Spleen (tissue), 11 donors: ENCODE data around the gene GAS2. TPM values are rescaled to one million over a fixed set of nuclear protein-coding genes. Genes with fewer than 3 reads are reported as not detected.

ENCODE experiments used
- DNase-seq: peaks from one replicate; pipeline ENCODE4 v3.0.0-alpha.2; 2020
- H3K27ac ChIP-seq, 8 donors: fragments of 200-600 bp; sonication (generic) in 7 of 8; 1 replicate in 4 of 8; 2 replicates in 4 of 8; pipeline versions ENCODE4 v1.5.0 to v1.8.0; 2016 to 2021; ENCODE audit warnings: inconsistent platforms in 4 of 8, mild to moderate bottlenecking in 4 of 8, moderate library complexity in 1 of 8
- H3K27me3 ChIP-seq, 7 donors: fragments of 200-600 bp; sonication (generic) in 6 of 7; replicated peaks in 1 of 7; 1 replicate in 4 of 7; 2 replicates in 3 of 7; pipeline versions ENCODE4 v1.5.0 to v1.8.0; 2016 to 2021; ENCODE audit warnings: inconsistent platforms in 3 of 7, mild to moderate bottlenecking in 1 of 7
- H3K36me3 ChIP-seq, 6 donors: fragments of 200-600 bp; sonication (generic) in 5 of 6; 1 replicate in 4 of 6; 2 replicates in 2 of 6; pipeline versions ENCODE4 v1.5.0 to v1.8.0; 2016 to 2021; ENCODE audit warnings: inconsistent platforms in 2 of 6
- H3K4me1 ChIP-seq, 6 donors: fragments of 200-600 bp; sonication (generic) in 5 of 6; 1 replicate in 3 of 6; 2 replicates in 3 of 6; pipeline versions ENCODE4 v1.5.0 to v1.8.0; 2016 to 2021; ENCODE audit warnings: inconsistent platforms in 3 of 6
- H3K4me3 ChIP-seq, 8 donors: fragments of 200-600 bp; sonication (generic) in 7 of 8; 1 replicate in 4 of 8; 2 replicates in 4 of 8; pipeline versions ENCODE4 v1.5.0 to v1.8.0; 2016 to 2021; ENCODE audit warnings: inconsistent platforms in 4 of 8, mild to moderate bottlenecking in 4 of 8, moderate library complexity in 2 of 8
- H3K9me3 ChIP-seq, 8 donors: fragments of 200-600 bp; sonication (generic) in 7 of 8; 1 replicate in 4 of 8; 2 replicates in 4 of 8; pipeline versions ENCODE4 v1.5.0 to v1.8.0; 2016 to 2021; ENCODE audit warnings: inconsistent platforms in 4 of 8
- POLR2A ChIP-seq, 3 donors: fragments of 450-650 bp; IDR thresholded peaks; one replicate each; pipeline ENCODE4 v1.5.1; 2017; ENCODE audit warnings: antibody characterized with exemption in 3 of 3, mild to moderate bottlenecking in 1 of 3
- POLR2AphosphoS5 ChIP-seq, 3 donors: sonication (generic); formaldehyde crosslinking; IDR thresholded peaks; one replicate each; pipeline ENCODE4 v1.5.1; 2017; ENCODE audit warnings: antibody characterized with exemption in 3 of 3
- WGBS, 5 donors: extraction: QIAGEN DNeasy Blood & Tissue Kit in 3 of 5; methylation state at CpG; one replicate each; pipeline versions ENCODE4 v1.1.5 to v1.1.7; 2013 to 2018; 5-methylcytosine and 5-hydroxymethylcytosine counted together
- intact Hi-C: fragments of 100-400 bp; cut with DNase I; formaldehyde crosslinking; loops from one replicate; pipeline ENCODE4 v1.15.0; 2023; ENCODE audit warnings: low total_unique reads
- polyA plus RNA-seq, 3 donors: library from polyadenylated mRNA; stranded (reverse); fragments of 200-250 nt; gene quantifications; one replicate each; pipeline ENCODE4 v1.2.1, GENCODE V29; 2013
- total RNA-seq, 7 donors: library from RNA; depleted of rRNA in 3 of 7; stranded (reverse); fragments of >200 nt in 3 of 7; fragmentation: NEBNext Ultra II Directional in 4 of 7; extraction: Animal tissue kit (Norgen Biotek cat#: 25700) in 4 of 7; gene quantifications; one replicate each; pipeline versions ENCODE4 v1.1.0 to v1.2.1, GENCODE V29; 2016 to 2021
- TF ChIP-seq, protein P1 (sequence below), 11 experiments: fragments of 200-600 bp in 7 of 11; fragments of 450-650 bp in 4 of 11; sonication (generic) in 4 of 11; IDR thresholded peaks in 8 of 11; conservative IDR thresholded peaks in 3 of 11; 1 replicate in 7 of 11; 2 replicates in 4 of 11; pipeline versions ENCODE4 v1.4.0 to v1.8.0; 2016 to 2021; ENCODE audit warnings: antibody characterized with exemption in 11 of 11, inconsistent platforms in 4 of 11, mild to moderate bottlenecking in 1 of 11
- donor health status: healthy with polysubstance abuse.
- donor health status: DM: no; HTN: no; CAD: no; lungs with moderate emphysema.
- donor health status: DM: no; HTN: no; CAD: no.
- donor health status: Bipolar disorder and iron deficiency.
- donor health status: healthy.
- donor health status: DM: no; HTN: no; CAD: no.
- donor health status: DM: yes; HTN: yes; CAD: no.

GAS2 gene
- total and polyA plus RNA-seq, 10 donors = 1.1 to 9.1 (median 2.2) TPM

GRCh38 chr11:22666688-22667439 lies 453 bp downstream of the GAS2 start:
- Histone ChIP-seq H3K27me3 (peaks cover 0 to 54% (median 23%) of the 10 kb centered on the region in 7 donors), H3K27ac (peak overlapping the region in 1 of 8 donors; percentile 8), H3K9me3 (no peaks in the 10 kb centered on the region), H3K4me1 (peaks cover 3 to 17% (median 9%) of the 10 kb centered on the region in 6 donors), H3K4me3 (peak overlapping the region in 7 of 8 donors; percentile 8 to 63 (median 31)), H3K36me3 (no peaks in the 10 kb centered on the region)
- peak; percentile 75 for DNase-seq
- 3 to 10% (median 6%) methylated on average over 38 to 40 of the region's 40 CpGs for WGBS, 5 donors
- TF ChIP-seq POLR2A (IDR thresholded peaks at IDR 0.05) = no peak
- TF ChIP-seq, protein P1, sequence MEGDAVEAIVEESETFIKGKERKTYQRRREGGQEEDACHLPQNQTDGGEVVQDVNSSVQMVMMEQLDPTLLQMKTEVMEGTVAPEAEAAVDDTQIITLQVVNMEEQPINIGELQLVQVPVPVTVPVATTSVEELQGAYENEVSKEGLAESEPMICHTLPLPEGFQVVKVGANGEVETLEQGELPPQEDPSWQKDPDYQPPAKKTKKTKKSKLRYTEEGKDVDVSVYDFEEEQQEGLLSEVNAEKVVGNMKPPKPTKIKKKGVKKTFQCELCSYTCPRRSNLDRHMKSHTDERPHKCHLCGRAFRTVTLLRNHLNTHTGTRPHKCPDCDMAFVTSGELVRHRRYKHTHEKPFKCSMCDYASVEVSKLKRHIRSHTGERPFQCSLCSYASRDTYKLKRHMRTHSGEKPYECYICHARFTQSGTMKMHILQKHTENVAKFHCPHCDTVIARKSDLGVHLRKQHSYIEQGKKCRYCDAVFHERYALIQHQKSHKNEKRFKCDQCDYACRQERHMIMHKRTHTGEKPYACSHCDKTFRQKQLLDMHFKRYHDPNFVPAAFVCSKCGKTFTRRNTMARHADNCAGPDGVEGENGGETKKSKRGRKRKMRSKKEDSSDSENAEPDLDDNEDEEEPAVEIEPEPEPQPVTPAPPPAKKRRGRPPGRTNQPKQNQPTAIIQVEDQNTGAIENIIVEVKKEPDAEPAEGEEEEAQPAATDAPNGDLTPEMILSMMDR (IDR thresholded peaks at IDR 0.05 in 8 of 11, conservative IDR thresholded peaks at IDR 0.05 in 3 of 11) = no peak
- peak in 1 of 3 donors; percentile 29 for TF ChIP-seq POLR2AphosphoS5 (IDR thresholded peaks at IDR 0.05)
- intact Hi-C loops = no loop called here

DNA sequence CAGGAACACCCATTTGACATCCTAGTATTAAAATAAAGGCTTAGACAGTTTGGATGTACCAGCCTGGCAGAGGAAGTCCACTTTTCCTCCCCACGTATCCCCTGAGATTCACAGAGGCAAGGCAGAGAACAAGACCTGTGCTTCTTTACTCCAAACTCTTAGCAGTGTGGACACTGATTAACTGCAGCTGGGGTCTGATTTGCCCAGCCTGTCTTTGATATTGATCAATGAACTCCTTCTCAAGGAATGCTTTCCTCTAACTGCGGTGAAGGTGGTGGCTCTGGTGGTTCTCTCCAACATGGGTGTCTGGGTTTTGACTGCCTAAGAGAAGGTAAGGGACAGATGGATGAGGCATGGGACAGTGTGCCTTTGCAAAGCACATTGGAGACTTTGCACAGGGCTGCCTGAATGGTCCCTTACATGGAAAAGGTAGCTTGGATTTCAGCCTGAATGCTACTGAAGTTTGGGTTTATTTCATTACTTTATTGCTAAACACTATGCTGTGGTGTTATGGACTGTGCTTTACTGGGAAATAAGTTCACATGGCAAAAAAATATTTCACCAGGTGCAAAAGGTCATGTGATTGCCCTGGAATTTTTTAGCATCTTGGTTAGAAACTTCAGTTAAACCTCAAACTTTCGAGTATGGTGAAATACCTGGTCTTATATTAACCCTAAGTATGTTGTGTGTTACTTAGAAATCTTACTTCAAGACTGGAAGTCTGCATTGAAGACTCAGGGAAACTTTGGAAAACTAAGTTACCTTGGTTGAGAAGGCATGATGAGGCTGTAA lies 1.8 kb downstream of the GAS2 start:
- Histone ChIP-seq H3K9me3 (no peaks in the 10 kb centered on the region), H3K36me3 (no peaks in the 10 kb centered on the region), H3K4me3 (no peak overlapping the region), H3K27ac (no peak overlapping the region), H3K27me3 (peaks cover 0 to 54% (median 23%) of the 10 kb centered on the region in 7 donors), H3K4me1 (peaks cover 3 to 17% (median 9%) of the 10 kb centered on the region in 6 donors)
- no peak for DNase-seq
- 47 to 56% (median 49%) methylated on average over 3 of the region's 3 CpGs for WGBS, 5 donors
- no peak for TF ChIP-seq POLR2A (IDR thresholded peaks at IDR 0.05)
- no peak for TF ChIP-seq POLR2AphosphoS5 (IDR thresholded peaks at IDR 0.05)
- TF ChIP-seq, protein P1 (IDR thresholded peaks at IDR 0.05 in 8 of 11, conservative IDR thresholded peaks at IDR 0.05 in 3 of 11) = no peak
- intact Hi-C loops = no loop called here

DNA sequence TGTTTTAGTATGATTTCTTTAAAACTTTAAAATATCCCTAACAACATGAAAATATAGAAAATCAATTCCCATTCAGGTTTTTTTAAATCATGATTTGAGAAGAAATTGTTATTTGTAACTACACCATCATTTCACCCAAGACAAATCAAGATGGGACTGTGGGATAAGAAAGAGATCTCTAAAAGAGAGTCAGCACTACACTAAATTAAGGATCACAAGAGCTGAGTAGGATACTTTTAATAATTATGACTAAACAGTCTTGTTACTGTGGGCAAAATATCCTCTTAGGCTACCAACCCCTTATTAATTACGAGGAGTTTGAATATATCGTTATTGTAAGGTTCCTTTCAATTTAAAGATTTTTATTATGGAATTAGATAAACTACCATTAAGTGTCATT lies 3.0 kb downstream of the GAS2 start:
- intact Hi-C loops = no loop called here
- 85 to 95% (median 90%) methylated on average over 2 of the region's 2 CpGs for WGBS, 5 donors
- TF ChIP-seq POLR2A (IDR thresholded peaks at IDR 0.05) (no peak), POLR2AphosphoS5 (IDR thresholded peaks at IDR 0.05) (no peak)
- TF ChIP-seq, protein P1 (IDR thresholded peaks at IDR 0.05 in 8 of 11, conservative IDR thresholded peaks at IDR 0.05 in 3 of 11) = no peak
- no peak overlapping the region for H3K4me3 ChIP-seq
- H3K27ac ChIP-seq = no peak overlapping the region
- H3K27me3 ChIP-seq = peaks cover 0 to 52% (median 23%) of the 10 kb centered on the region in 7 donors
- DNase-seq = no peak
- H3K9me3 ChIP-seq = no peaks in the 10 kb centered on the region
- no peaks in the 10 kb centered on the region for H3K36me3 ChIP-seq
- peaks cover 3 to 17% (median 9%) of the 10 kb centered on the region in 6 donors for H3K4me1 ChIP-seq

DNA sequence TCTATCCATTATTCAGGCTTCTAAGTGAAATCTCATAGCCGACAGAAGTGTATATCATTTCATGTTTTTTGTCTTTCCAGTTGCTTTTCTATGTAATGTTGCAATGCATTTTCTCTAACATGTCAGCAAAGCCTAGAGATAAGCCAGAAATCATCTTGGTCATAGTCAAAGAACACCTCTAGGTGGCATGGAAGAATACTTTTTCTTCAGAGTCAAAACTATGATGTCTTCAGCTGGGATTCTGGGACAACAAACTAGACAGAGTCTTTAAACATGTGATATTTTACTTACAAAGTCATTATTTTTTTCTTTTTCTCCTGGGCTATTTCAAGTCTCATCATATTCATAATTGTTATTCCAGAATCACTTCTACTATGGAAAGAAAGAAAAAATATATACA lies 4.4 kb downstream of the GAS2 start:
- DNase-seq = no peak
- H3K36me3 ChIP-seq = no peaks in the 10 kb centered on the region
- no peak overlapping the region for H3K27ac ChIP-seq
- intact Hi-C loops = no loop called here
- peaks cover 0 to 37% (median 16%) of the 10 kb centered on the region in 7 donors for H3K27me3 ChIP-seq
- TF ChIP-seq POLR2A (IDR thresholded peaks at IDR 0.05) = no peak
- TF ChIP-seq POLR2AphosphoS5 (IDR thresholded peaks at IDR 0.05) = no peak
- TF ChIP-seq, protein P1 (IDR thresholded peaks at IDR 0.05 in 8 of 11, conservative IDR thresholded peaks at IDR 0.05 in 3 of 11) = no peak
- no peaks in the 10 kb centered on the region for H3K9me3 ChIP-seq
- 60 to 83% (median 70%) methylated on average over 1 of the region's 1 CpG for WGBS, 5 donors
- H3K4me1 ChIP-seq = peaks cover 3 to 14% (median 9%) of the 10 kb centered on the region in 6 donors
- H3K4me3 ChIP-seq = no peak overlapping the region
